ENCODE measurements around the gene ANKMY1. TPM values are rescaled to one million over a fixed set of nuclear protein-coding genes. Genes with fewer than 3 reads are reported as not detected.

ANKMY1 gene
- total RNA-seq, 1 donor from 2014 or later = 20.6 TPM

DNA sequence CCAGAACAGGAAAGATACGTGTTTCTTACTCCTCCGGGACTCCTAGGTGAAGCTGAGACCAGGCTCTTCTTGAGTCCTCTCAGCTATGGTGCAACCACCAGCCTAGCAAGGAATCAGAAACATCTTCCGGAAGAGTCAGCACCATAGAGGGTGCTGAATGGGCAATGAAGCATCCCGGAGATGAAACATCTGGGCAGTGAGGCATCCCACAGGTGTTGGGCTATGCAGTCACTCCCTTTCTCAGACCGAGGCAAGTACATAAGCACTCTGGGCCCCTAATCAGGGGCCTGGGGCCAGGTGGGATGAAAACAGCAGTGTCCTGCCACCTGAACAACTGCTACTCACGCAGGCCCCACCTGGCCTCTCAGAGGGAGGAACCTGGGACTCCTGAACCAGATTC lies 27.3 kb upstream of the ANKMY1 start:
- no peak for DNase-seq (ENCODE audit: extremely low spot score in 2 of 2)
- no peaks in the 10 kb centered on the region for H3K9me3 ChIP-seq
- intact Hi-C loops (cut with DNase I) = no loop called here
- peaks cover 51% of the 10 kb centered on the region for H3K4me1 ChIP-seq
- H3K36me3 ChIP-seq = peaks cover 0 to 14% of the 10 kb centered on the region in 2 donors
- H3K4me3 ChIP-seq = peak overlapping the region; percentile 77 to 96
- peak overlapping the region; percentile 90 for H3K27ac ChIP-seq
- TF ChIP-seq POLR2AphosphoS5 (IDR thresholded peaks at IDR 0.05; ENCODE audit: insufficient read depth in 1 of 2, low read depth in 1 of 2) = no peak
- TF ChIP-seq, protein P1, sequence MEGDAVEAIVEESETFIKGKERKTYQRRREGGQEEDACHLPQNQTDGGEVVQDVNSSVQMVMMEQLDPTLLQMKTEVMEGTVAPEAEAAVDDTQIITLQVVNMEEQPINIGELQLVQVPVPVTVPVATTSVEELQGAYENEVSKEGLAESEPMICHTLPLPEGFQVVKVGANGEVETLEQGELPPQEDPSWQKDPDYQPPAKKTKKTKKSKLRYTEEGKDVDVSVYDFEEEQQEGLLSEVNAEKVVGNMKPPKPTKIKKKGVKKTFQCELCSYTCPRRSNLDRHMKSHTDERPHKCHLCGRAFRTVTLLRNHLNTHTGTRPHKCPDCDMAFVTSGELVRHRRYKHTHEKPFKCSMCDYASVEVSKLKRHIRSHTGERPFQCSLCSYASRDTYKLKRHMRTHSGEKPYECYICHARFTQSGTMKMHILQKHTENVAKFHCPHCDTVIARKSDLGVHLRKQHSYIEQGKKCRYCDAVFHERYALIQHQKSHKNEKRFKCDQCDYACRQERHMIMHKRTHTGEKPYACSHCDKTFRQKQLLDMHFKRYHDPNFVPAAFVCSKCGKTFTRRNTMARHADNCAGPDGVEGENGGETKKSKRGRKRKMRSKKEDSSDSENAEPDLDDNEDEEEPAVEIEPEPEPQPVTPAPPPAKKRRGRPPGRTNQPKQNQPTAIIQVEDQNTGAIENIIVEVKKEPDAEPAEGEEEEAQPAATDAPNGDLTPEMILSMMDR (IDR thresholded peaks at IDR 0.05) = no peak
- TF ChIP-seq POLR2A (IDR thresholded peaks at IDR 0.05) = no peak
- no peaks in the 10 kb centered on the region for H3K27me3 ChIP-seq

DNA sequence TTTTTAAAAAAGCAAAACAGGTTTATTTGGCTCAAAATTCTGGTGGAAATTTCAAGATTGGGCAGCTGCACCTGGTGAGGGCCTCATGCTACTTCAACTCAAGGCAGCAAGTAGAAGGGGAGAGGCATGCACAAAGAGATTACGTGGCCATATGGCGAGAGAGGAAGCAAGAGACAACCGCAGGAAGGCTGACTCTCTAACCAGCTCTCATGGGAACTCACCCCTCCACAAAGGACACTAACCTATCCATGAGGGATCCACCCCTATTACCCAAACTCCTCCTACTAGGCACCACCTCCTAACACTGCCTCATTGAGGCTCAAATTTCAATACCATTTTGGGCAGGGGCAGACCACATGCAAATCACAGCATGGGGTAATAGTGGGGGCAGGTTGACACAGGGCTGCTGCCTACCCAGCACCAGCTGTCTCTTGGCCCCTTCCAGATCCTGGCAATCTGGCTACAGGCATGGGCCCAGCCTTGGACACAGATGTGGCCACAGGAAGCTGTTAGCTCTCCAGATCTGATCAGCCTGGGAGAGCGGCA lies 26.8 kb upstream of the ANKMY1 start:
- intact Hi-C loops (cut with DNase I) = no loop called here

DNA sequence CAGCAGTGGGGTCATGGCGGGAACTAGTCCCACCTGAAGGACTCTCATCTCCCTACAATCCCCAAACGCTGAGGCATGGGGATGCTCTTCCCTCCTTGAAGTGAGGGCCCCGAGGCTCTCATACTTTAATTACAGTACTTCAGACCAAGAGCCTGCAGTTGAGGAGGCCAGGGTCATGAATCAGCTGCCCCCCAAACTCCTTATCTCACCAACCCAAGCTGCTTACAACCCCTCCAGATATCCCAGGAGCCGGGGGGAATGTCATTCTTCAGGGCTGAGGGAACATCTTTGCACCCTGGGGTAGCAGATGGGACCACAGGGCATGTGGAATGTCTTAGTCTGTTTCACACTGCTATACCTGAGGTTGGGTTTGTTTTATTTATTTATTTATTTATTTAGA lies 26.0 kb upstream of the ANKMY1 start:
- H3K4me3 ChIP-seq = no peak overlapping the region
- TF ChIP-seq, protein P1 (IDR thresholded peaks at IDR 0.05) = no peak
- TF ChIP-seq POLR2A (IDR thresholded peaks at IDR 0.05) (no peak), POLR2AphosphoS5 (IDR thresholded peaks at IDR 0.05; ENCODE audit: insufficient read depth in 1 of 2, low read depth in 1 of 2) (no peak)
- no peaks in the 10 kb centered on the region for H3K27me3 ChIP-seq
- H3K9me3 ChIP-seq = no peaks in the 10 kb centered on the region
- intact Hi-C loops (cut with DNase I) = no loop called here
- peaks cover 0 to 5% of the 10 kb centered on the region in 2 donors for H3K36me3 ChIP-seq
- DNase-seq (ENCODE audit: extremely low spot score in 2 of 2) = no peak
- peaks cover 62% of the 10 kb centered on the region for H3K4me1 ChIP-seq
- H3K27ac ChIP-seq = no peak overlapping the region

More for the DNA sequence above, 26.8 kb upstream of the ANKMY1 start:
- H3K9me3 ChIP-seq = no peaks in the 10 kb centered on the region
- no peak for DNase-seq (ENCODE audit: extremely low spot score in 2 of 2)
- no peak for TF ChIP-seq POLR2A (IDR thresholded peaks at IDR 0.05)
- TF ChIP-seq, protein P1 (IDR thresholded peaks at IDR 0.05) = no peak
- H3K36me3 ChIP-seq = peaks cover 0 to 8% of the 10 kb centered on the region in 2 donors
- H3K27ac ChIP-seq = no peak overlapping the region
- H3K4me3 ChIP-seq = peak overlapping the region; percentile 77 to 96
- H3K27me3 ChIP-seq = no peaks in the 10 kb centered on the region
- peaks cover 56% of the 10 kb centered on the region for H3K4me1 ChIP-seq

DNA sequence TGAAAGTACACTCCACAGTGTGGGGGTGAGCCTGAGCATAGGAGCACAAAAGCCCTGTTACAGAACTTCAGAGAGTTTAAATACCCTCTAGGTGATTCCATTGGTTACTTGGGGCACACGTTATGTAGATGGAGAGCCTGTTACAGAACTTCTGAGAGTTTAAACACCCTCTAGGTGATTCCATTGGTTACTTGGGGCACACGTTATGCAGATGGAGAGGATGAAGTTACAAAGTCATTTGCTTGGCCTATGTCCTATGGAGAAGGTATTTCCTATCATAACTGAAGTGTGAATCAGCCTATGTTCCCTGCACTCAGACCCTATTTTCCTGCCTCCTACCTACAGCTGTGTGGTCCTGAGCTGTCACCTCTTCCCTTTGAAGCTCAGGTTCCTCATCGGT lies 25.0 kb upstream of the ANKMY1 start:
- no peak for DNase-seq (ENCODE audit: extremely low spot score in 2 of 2)
- Histone ChIP-seq H3K27ac (no peak overlapping the region), H3K4me3 (no peak overlapping the region), H3K4me1 (peaks cover 59% of the 10 kb centered on the region), H3K9me3 (no peaks in the 10 kb centered on the region), H3K36me3 (peaks cover 0 to 13% of the 10 kb centered on the region in 2 donors), H3K27me3 (no peaks in the 10 kb centered on the region)
- no peak for TF ChIP-seq POLR2AphosphoS5 (IDR thresholded peaks at IDR 0.05; ENCODE audit: insufficient read depth in 1 of 2, low read depth in 1 of 2)
- TF ChIP-seq, protein P1 (IDR thresholded peaks at IDR 0.05) = no peak
- no peak for TF ChIP-seq POLR2A (IDR thresholded peaks at IDR 0.05)
- intact Hi-C loops (cut with DNase I) = no loop called here

DNA sequence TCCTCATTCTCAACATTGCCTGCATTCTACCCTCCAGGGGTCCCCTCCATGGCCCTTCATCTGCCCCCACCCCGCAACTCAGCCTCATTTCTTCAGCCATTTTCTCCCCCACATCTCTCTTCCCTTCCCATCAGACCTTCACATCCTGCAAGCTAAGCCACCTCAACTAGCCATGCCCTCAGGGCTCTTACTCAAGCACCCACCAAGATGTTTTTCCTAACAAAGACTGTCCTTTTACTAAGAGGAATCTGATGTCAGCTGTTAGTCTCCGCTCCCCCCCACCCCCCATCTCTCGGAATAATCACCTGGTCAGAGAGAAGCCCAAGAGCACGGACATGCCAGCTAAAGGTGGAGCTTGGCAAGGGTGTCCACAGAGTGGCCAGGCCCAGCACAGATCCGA lies 24.0 kb upstream of the ANKMY1 start:
- TF ChIP-seq POLR2AphosphoS5 (IDR thresholded peaks at IDR 0.05; ENCODE audit: insufficient read depth in 1 of 2, low read depth in 1 of 2) (no peak), POLR2A (IDR thresholded peaks at IDR 0.05) (no peak)
- TF ChIP-seq, protein P1 (IDR thresholded peaks at IDR 0.05) = no peak
- no peak for DNase-seq (ENCODE audit: extremely low spot score in 2 of 2)
- Histone ChIP-seq H3K4me3 (no peak overlapping the region), H3K36me3 (peaks cover 0 to 23% of the 10 kb centered on the region in 2 donors), H3K9me3 (no peaks in the 10 kb centered on the region), H3K27ac (no peak overlapping the region), H3K4me1 (peaks cover 53% of the 10 kb centered on the region), H3K27me3 (no peaks in the 10 kb centered on the region)
- intact Hi-C loops (cut with DNase I) = no loop called here

Measured in vagina (tissue), 2 donors.